ENCODE measurements around the gene PSMD8. TPM values are rescaled to one million over a fixed set of nuclear protein-coding genes. Genes with fewer than 3 reads are reported as not detected.

PSMD8 gene
- total RNA-seq, 2 donors from 2014 or later: 232 to 298 TPM

- no peaks in the 10 kb centered on the region for H3K9me3 ChIP-seq
- H3K4me3 ChIP-seq: peak overlapping the region; percentile 75 to 87
- H3K27me3 ChIP-seq (replicated peaks; ENCODE audit: insufficient read depth): no peaks in the 10 kb centered on the region
- intact Hi-C loops (cut with DNase I): loop anchor here (2.0 kb wide), 1 partner anchor 39 kb away; no protein-coding TSS in a partner anchor
- 46% methylated on average over 5 of the region's 5 CpGs for WGBS
- peak; percentile 58 for DNase-seq (ENCODE audit: low spot score)
- TF ChIP-seq POLR2AphosphoS5 (IDR thresholded peaks at IDR 0.05) (peak; percentile 83), POLR2A (IDR thresholded peaks at IDR 0.05) (no peak), CTCF (IDR thresholded peaks at IDR 0.05) (no peak)
- peak overlapping the region; percentile 93 for H3K27ac ChIP-seq
- peaks cover 1 to 6% of the 10 kb centered on the region in 2 donors for H3K36me3 ChIP-seq
- peaks cover 14% of the 10 kb centered on the region for H3K4me1 ChIP-seq (replicated peaks)
These were observed 1.4 kb downstream of the PSMD8 start for GRCh38 chr19:38375748-38376147.

GRCh38 chr19:38376576-38376975, 2.2 kb downstream of the PSMD8 start:
- TF ChIP-seq POLR2A (IDR thresholded peaks at IDR 0.05): no peak
- no peak for TF ChIP-seq POLR2AphosphoS5 (IDR thresholded peaks at IDR 0.05)
- DNase-seq (ENCODE audit: low spot score): no peak
- 74% methylated on average over 3 of the region's 3 CpGs for WGBS
- no peaks in the 10 kb centered on the region for H3K27me3 ChIP-seq (replicated peaks; ENCODE audit: insufficient read depth)
- H3K4me3 ChIP-seq: no peak overlapping the region
- no peak overlapping the region for H3K27ac ChIP-seq
- H3K36me3 ChIP-seq: peaks cover 8 to 10% of the 10 kb centered on the region in 2 donors
- intact Hi-C loops (cut with DNase I): no loop called here
- no peaks in the 10 kb centered on the region for H3K9me3 ChIP-seq
- H3K4me1 ChIP-seq (replicated peaks): peaks cover 14% of the 10 kb centered on the region

- intact Hi-C loops (cut with DNase I): no loop called here
- 98% methylated on average over 4 of the region's 4 CpGs for WGBS
- H3K9me3 ChIP-seq: no peaks in the 10 kb centered on the region
- peaks cover 14% of the 10 kb centered on the region for H3K4me1 ChIP-seq (replicated peaks)
- H3K27ac ChIP-seq: no peak overlapping the region
- TF ChIP-seq POLR2AphosphoS5 (IDR thresholded peaks at IDR 0.05): no peak
- TF ChIP-seq POLR2A (IDR thresholded peaks at IDR 0.05): no peak
- no peak for TF ChIP-seq CTCF (IDR thresholded peaks at IDR 0.05)
- H3K36me3 ChIP-seq: peaks cover 12% of the 10 kb centered on the region in 2 donors
- no peak for DNase-seq (ENCODE audit: low spot score)
- H3K4me3 ChIP-seq: no peak overlapping the region
- H3K27me3 ChIP-seq (replicated peaks; ENCODE audit: insufficient read depth): no peaks in the 10 kb centered on the region
These were observed 2.7 kb downstream of the PSMD8 start for GRCh38 chr19:38377052-38377451.

- peaks cover 14% of the 10 kb centered on the region for H3K4me1 ChIP-seq (replicated peaks)
- intact Hi-C loops (cut with DNase I): no loop called here
- H3K27me3 ChIP-seq (replicated peaks; ENCODE audit: insufficient read depth): no peaks in the 10 kb centered on the region
- WGBS: 92% methylated on average over 10 of the region's 10 CpGs
- DNase-seq (ENCODE audit: low spot score): no peak
- peaks cover 12 to 28% of the 10 kb centered on the region in 2 donors for H3K36me3 ChIP-seq
- H3K27ac ChIP-seq: no peak overlapping the region
- no peaks in the 10 kb centered on the region for H3K9me3 ChIP-seq
- H3K4me3 ChIP-seq: no peak overlapping the region
- TF ChIP-seq CTCF (IDR thresholded peaks at IDR 0.05): no peak
These were observed 4.5 kb downstream of the PSMD8 start for GRCh38 chr19:38378866-38379265.

GRCh38 chr19:38381138-38381537, 6.8 kb downstream of the PSMD8 start:
- Histone ChIP-seq H3K27me3 (replicated peaks; ENCODE audit: insufficient read depth) (no peaks in the 10 kb centered on the region), H3K27ac (no peak overlapping the region), H3K4me3 (no peak overlapping the region), H3K4me1 (replicated peaks) (peaks cover 8% of the 10 kb centered on the region), H3K36me3 (peaks cover 12 to 37% of the 10 kb centered on the region in 2 donors), H3K9me3 (no peaks in the 10 kb centered on the region)
- no peak for DNase-seq (ENCODE audit: low spot score)
- WGBS: 89% methylated on average over 9 of the region's 9 CpGs
- TF ChIP-seq CTCF (IDR thresholded peaks at IDR 0.05): no peak
- no peak for TF ChIP-seq POLR2A (IDR thresholded peaks at IDR 0.05)
- no peak for TF ChIP-seq POLR2AphosphoS5 (IDR thresholded peaks at IDR 0.05)
- intact Hi-C loops (cut with DNase I): no loop called here

Measured in prostate gland (tissue), 2 donors.